NB4 (cell line): Measurements from ENCODE around the gene KIF12.

Source experiments
- DNase-seq: peaks from one replicate; pipeline ENCODE4 v3.0.0; 2010; ENCODE audit warnings: low read depth
- H3K4me3 ChIP-seq: one replicate; pipeline ENCODE4 v1.5.1; 2011; ENCODE audit warnings: mild to moderate bottlenecking, low read depth, low read length, moderate library complexity
- CTCF ChIP-seq: IDR thresholded peaks from one replicate; pipeline ENCODE4 v1.5.1; 2012; ENCODE audit warnings: low read depth, low read length
- MAX ChIP-seq: IDR thresholded peaks from 2 replicates; pipeline ENCODE4 v1.6.1; 2011; ENCODE audit warnings: low read depth, low read length
- MYC ChIP-seq: IDR thresholded peaks from 2 replicates; pipeline ENCODE4 v1.6.1; 2011; ENCODE audit warnings: low read depth, low read length
- POLR2A ChIP-seq: IDR thresholded peaks from 2 replicates; pipeline ENCODE4 v1.6.1; 2011; ENCODE audit warnings: mild to moderate bottlenecking; ENCODE audit not compliant: insufficient read length; ENCODE audit errors: extremely low read depth

Gene KIF12

GRCh38 chr9:114096041-114096511 is 3.0 kb downstream of the KIF12 start:
- no peak overlapping the region for H3K4me3 ChIP-seq
- TF ChIP-seq POLR2A = no peak
- peak; percentile 26 for TF ChIP-seq CTCF
- no peak for TF ChIP-seq MAX
- no peak for TF ChIP-seq MYC
- DNase-seq = no peak

DNA sequence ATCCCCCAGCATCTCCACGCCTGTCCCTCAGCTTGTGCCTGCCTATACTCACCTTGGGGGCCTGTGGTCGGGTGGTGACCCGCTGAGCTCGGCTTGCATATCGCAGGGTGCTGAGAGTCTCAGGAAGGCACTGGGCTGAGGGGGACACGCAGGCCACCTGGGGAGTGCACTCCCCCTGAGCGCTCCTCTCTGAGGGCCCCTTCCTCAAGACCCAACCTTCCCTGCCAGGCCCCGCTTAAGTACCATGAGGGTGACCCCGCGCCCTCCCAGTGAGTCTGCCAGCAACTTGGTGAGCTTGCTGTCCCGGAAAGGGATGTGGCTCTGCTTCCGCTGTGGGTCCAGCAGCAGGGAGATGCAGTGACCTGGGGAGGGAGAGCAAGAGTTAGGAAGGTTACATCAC is 4.1 kb downstream of the KIF12 start:
- DNase-seq = no peak
- H3K4me3 ChIP-seq = no peak overlapping the region
- TF ChIP-seq MYC = no peak
- TF ChIP-seq CTCF = no peak
- TF ChIP-seq POLR2A = no peak
- no peak for TF ChIP-seq MAX

DNA sequence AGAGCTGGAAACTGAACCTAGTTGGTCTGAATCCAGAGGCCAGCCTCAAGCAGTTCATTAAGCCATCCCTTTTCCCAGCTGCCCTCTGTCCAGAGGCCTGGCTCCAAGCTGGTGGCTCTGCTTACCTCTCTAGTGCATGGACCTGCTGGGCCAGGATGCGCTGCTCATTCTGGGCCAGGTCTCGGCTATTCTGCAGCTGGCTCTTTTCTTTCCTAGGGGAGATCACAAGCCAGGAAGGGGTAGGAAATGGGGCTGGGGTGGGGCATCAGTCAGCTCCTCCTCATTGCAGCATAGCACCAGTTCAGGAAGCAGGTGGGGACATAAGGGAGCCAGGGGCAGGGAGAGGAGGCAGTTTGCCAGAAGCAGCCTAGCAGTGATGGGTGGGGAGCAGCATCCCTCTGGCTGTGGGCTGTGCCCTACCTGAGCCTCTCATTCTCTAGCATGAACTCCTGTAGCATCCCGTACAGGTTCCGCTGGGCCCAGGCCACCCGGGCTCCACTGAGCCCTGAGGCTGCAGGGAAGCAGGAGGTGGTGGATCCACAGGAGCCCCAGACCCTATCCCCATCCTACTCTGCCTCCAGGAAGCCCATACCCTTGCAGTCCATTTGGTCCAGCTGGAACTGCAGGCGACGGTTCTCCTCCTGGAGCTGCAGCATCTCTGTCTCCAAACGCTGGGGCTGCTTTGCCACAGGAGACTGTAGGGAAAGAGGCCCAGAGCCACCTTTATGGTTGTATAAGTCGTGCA is 5.2 kb downstream of the KIF12 start:
- no peak overlapping the region for H3K4me3 ChIP-seq
- no peak for TF ChIP-seq MAX
- TF ChIP-seq CTCF = no peak
- no peak for TF ChIP-seq MYC
- no peak for TF ChIP-seq POLR2A
- DNase-seq = no peak

DNA sequence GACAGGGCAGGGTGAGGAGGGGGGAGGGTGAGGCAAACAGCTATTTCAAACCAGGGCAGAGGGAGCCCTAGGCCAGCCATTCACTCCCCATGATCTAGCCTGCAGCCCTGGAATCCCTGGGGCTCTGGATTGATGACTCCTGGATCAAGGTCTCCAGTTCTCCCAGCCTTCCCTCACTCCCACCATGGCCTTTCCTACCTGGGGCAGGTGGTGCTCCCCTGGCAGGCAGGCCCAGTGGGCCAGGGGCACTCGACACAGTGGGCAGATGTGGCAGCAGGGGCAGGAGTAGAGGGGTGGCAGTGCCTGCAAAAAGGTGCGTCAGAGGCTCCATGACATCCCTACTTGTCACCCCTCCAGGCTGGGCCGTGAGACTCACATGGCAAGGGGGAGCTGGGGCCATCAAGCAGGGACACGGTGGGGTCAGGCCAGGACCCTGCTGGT is 6.0 kb downstream of the KIF12 start:
- no peak for TF ChIP-seq MYC
- TF ChIP-seq MAX = no peak
- no peak for TF ChIP-seq CTCF
- TF ChIP-seq POLR2A = no peak
- DNase-seq = no peak
- no peak overlapping the region for H3K4me3 ChIP-seq

DNA sequence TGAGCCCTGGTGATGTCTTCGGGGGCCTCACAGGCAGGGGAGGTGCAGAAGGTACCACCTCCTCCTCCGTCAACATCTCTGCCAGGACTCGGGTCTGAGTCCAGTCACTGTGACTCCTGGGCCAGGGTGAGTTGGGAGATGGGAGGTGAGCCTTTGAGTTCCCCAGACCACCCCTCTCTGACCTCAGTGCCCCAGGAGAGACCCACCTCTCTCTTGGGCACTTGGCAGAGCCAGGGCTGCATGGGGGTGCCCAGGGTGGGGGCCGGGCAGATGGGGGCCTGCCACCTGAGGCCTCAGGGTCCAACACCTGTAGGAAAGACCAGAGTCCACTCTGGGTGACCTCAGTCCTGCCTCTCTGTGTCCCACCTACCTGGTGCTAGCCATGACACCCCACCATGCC is 6.8 kb downstream of the KIF12 start:
- no peak for TF ChIP-seq MAX
- no peak for TF ChIP-seq MYC
- TF ChIP-seq CTCF = no peak
- TF ChIP-seq POLR2A = no peak
- DNase-seq = no peak

More for the DNA sequence above, 6.8 kb downstream of the KIF12 start:
- H3K4me3 ChIP-seq = no peak overlapping the region
